Activated CD8-positive, alpha-beta memory T cell treated with anti-CD3 and anti-CD28 coated beads, Interleukin-2, amount 50 U/mL, for 24 hours (primary cell): Measurements from ENCODE around the gene PPP1R12B.
"Not testable (repeated sequence)": the region's sequence is repeated elsewhere in the genome, so short reads cannot be mapped to it uniquely, and the experiment has no call there.

Source experiments
- DNase-seq: peaks from one replicate; pipeline ENCODE4 v3.0.0-alpha.2; 2020; ENCODE audit errors: extremely low read depth

Gene PPP1R12B

GRCh38 chr1:202531812-202532616 lies 183.5 kb downstream of the PPP1R12B start:
- not testable (repeated sequence) for DNase-seq

- DNase-seq, result not testable (repeated sequence)
Observed at GRCh38 chr1:202539166-202539574, 190.7 kb downstream of the PPP1R12B start.

GRCh38 chr1:202539583-202539982 lies 191.1 kb downstream of the PPP1R12B start:
- not testable (repeated sequence) for DNase-seq

GRCh38 chr1:202540014-202540413 lies 191.5 kb downstream of the PPP1R12B start:
- no peak for DNase-seq

GRCh38 chr1:202540448-202540847 lies 191.9 kb downstream of the PPP1R12B start:
- DNase-seq, result no peak

GRCh38 chr1:202540858-202541257 lies 192.4 kb downstream of the PPP1R12B start:
- not testable (repeated sequence) for DNase-seq

GRCh38 chr1:202542415-202542814 lies 193.9 kb downstream of the PPP1R12B start:
- not testable (repeated sequence) for DNase-seq

- DNase-seq, result not testable (repeated sequence)
Observed at GRCh38 chr1:202543537-202543936, 195.0 kb downstream of the PPP1R12B start.

- DNase-seq, result not testable (repeated sequence)
Observed at GRCh38 chr1:202544766-202545449, 196.4 kb downstream of the PPP1R12B start.

- DNase-seq, result not testable (repeated sequence)
Observed at GRCh38 chr1:202545647-202546303, 197.3 kb downstream of the PPP1R12B start.

- not testable (repeated sequence) for DNase-seq
Observed at GRCh38 chr1:202546377-202546776, 197.9 kb downstream of the PPP1R12B start.

GRCh38 chr1:202546796-202547195 lies 198.3 kb downstream of the PPP1R12B start:
- DNase-seq, result not testable (repeated sequence)

- DNase-seq, result no peak
Observed at GRCh38 chr1:202547215-202547614, 198.7 kb downstream of the PPP1R12B start.

GRCh38 chr1:202550088-202550487 lies 201.6 kb downstream of the PPP1R12B start:
- DNase-seq, result not testable (repeated sequence)

GRCh38 chr1:202551683-202552082 lies 203.2 kb downstream of the PPP1R12B start:
- no peak for DNase-seq

GRCh38 chr1:202552615-202553014 lies 204.1 kb downstream of the PPP1R12B start:
- not testable (repeated sequence) for DNase-seq

GRCh38 chr1:202553078-202553477 lies 204.6 kb downstream of the PPP1R12B start:
- not testable (repeated sequence) for DNase-seq

- no peak for DNase-seq
Observed at GRCh38 chr1:202553560-202554038, 205.1 kb downstream of the PPP1R12B start.

GRCh38 chr1:202554619-202555018 lies 206.1 kb downstream of the PPP1R12B start:
- not testable (repeated sequence) for DNase-seq

GRCh38 chr1:202556037-202556436 lies 207.5 kb downstream of the PPP1R12B start:
- not testable (repeated sequence) for DNase-seq

- DNase-seq, result not testable (repeated sequence)
Observed at GRCh38 chr1:202557662-202558061, 209.2 kb downstream of the PPP1R12B start.

- DNase-seq, result no peak
Observed at GRCh38 chr1:202561240-202561639, 212.7 kb downstream of the PPP1R12B start.
